Measurements from ENCODE around the gene TLE4.

The TLE4 gene

GRCh38 chr9:79769476-79770275, 197.9 kb downstream of the TLE4 start:
- H3K4me1 ChIP-seq (ENCODE audit: control insufficient read depth, insufficient read depth, low read depth, low read length) = peaks cover 1% of the 10 kb centered on the region
- H3K23ac ChIP-seq (ENCODE audit: low read length in 2 of 2) = no peak overlapping the region
- no peak overlapping the region for H2BK120ac ChIP-seq (ENCODE audit: low read depth, low read length)
- no peak overlapping the region for H4K8ac ChIP-seq (ENCODE audit: low read length)
- no peaks in the 10 kb centered on the region for H3K36me3 ChIP-seq (ENCODE audit: control insufficient read depth in 1 of 2, insufficient read depth in 2 of 2, low read depth in 1 of 2, low read length in 2 of 2)
- H3K18ac ChIP-seq (ENCODE audit: low read depth in 1 of 2, low read length in 2 of 2) = no peak overlapping the region
- H3K14ac ChIP-seq (ENCODE audit: low read length in 2 of 2) = no peak overlapping the region
- H3K9me3 ChIP-seq (ENCODE audit: control insufficient read depth, low read length) = peaks cover 3% of the 10 kb centered on the region
- no peak overlapping the region for H3K4ac ChIP-seq (ENCODE audit: low read depth in 1 of 2, low read length in 2 of 2)
- H2BK15ac ChIP-seq (ENCODE audit: low read depth, poor library complexity, severe bottlenecking) = no peak overlapping the region
- no peaks in the 10 kb centered on the region for H3K79me1 ChIP-seq (replicated peaks; ENCODE audit: low read length, poor library complexity, severe bottlenecking)
- H3K4me2 ChIP-seq (ENCODE audit: low read length, poor library complexity, severe bottlenecking) = no peak overlapping the region
- H3K9ac ChIP-seq (ENCODE audit: low read length) = no peak overlapping the region
- no peak overlapping the region for H3K27ac ChIP-seq (ENCODE audit: low read length, poor library complexity, severe bottlenecking)
- H2BK5ac ChIP-seq (ENCODE audit: low read depth, low read length, poor library complexity, severe bottlenecking) = no peak overlapping the region
- no peak overlapping the region for H2AFZ ChIP-seq (ENCODE audit: low read depth, low read length)
- H3K4me3 ChIP-seq (ENCODE audit: insufficient read depth in 1 of 2, low read depth in 1 of 2, low read length in 2 of 2) = no peak overlapping the region
- no peak overlapping the region for H2BK12ac ChIP-seq (ENCODE audit: low read length in 2 of 2)
- no peak overlapping the region for H4K91ac ChIP-seq (ENCODE audit: low read length)
- DNase-seq = no peak
- peaks cover 0 to 59% of the 10 kb centered on the region in 2 experiments for H3K27me3 ChIP-seq (ENCODE audit: control insufficient read depth in 1 of 2, insufficient read depth in 1 of 2, low read length in 2 of 2)
- WGBS = 91% methylated on average over 4 of the region's 4 CpGs
- no peak overlapping the region for H2AK5ac ChIP-seq (ENCODE audit: low read length, severe bottlenecking)

- no peak overlapping the region for H3K18ac ChIP-seq (ENCODE audit: low read depth in 1 of 2, low read length in 2 of 2)
- no peaks in the 10 kb centered on the region for H3K36me3 ChIP-seq (ENCODE audit: control insufficient read depth in 1 of 2, insufficient read depth in 2 of 2, low read depth in 1 of 2, low read length in 2 of 2)
- no peak overlapping the region for H4K91ac ChIP-seq (ENCODE audit: low read length)
- no peak overlapping the region for H2AFZ ChIP-seq (ENCODE audit: low read depth, low read length)
- no peak overlapping the region for H3K27ac ChIP-seq (ENCODE audit: low read length, poor library complexity, severe bottlenecking)
- no peak overlapping the region for H3K9ac ChIP-seq (ENCODE audit: low read length)
- peaks cover 3% of the 10 kb centered on the region for H3K9me3 ChIP-seq (ENCODE audit: control insufficient read depth, low read length)
- no peak overlapping the region for H3K4me3 ChIP-seq (ENCODE audit: insufficient read depth in 1 of 2, low read depth in 1 of 2, low read length in 2 of 2)
- H3K79me1 ChIP-seq (replicated peaks; ENCODE audit: low read length, poor library complexity, severe bottlenecking) = no peaks in the 10 kb centered on the region
- no peak overlapping the region for H3K14ac ChIP-seq (ENCODE audit: low read length in 2 of 2)
- no peak for DNase-seq
- no peak overlapping the region for H2BK120ac ChIP-seq (ENCODE audit: low read depth, low read length)
- H3K27me3 ChIP-seq (ENCODE audit: control insufficient read depth in 1 of 2, insufficient read depth in 1 of 2, low read length in 2 of 2) = peaks cover 0 to 14% of the 10 kb centered on the region in 2 experiments
- H2AK5ac ChIP-seq (ENCODE audit: low read length, severe bottlenecking) = no peak overlapping the region
- H3K23ac ChIP-seq (ENCODE audit: low read length in 2 of 2) = no peak overlapping the region
- H2BK5ac ChIP-seq (ENCODE audit: low read depth, low read length, poor library complexity, severe bottlenecking) = no peak overlapping the region
- H3K4ac ChIP-seq (ENCODE audit: low read depth in 1 of 2, low read length in 2 of 2) = no peak overlapping the region
- 100% methylated on average over 1 of the region's 1 CpG for WGBS
- no peak overlapping the region for H2BK15ac ChIP-seq (ENCODE audit: low read depth, poor library complexity, severe bottlenecking)
- H4K8ac ChIP-seq (ENCODE audit: low read length) = no peak overlapping the region
- no peaks in the 10 kb centered on the region for H3K4me1 ChIP-seq (ENCODE audit: control insufficient read depth, insufficient read depth, low read depth, low read length)
- no peak overlapping the region for H3K4me2 ChIP-seq (ENCODE audit: low read length, poor library complexity, severe bottlenecking)
- no peak overlapping the region for H2BK12ac ChIP-seq (ENCODE audit: low read length in 2 of 2)
Observed at GRCh38 chr9:79774356-79774755, 202.6 kb downstream of the TLE4 start.
